22Rv1 (cell line): ENCODE data around the gene CEP20.

ENCODE experiments used
- CTCF ChIP-seq: fragments of 450-650 bp; IDR thresholded peaks from 2 replicates; pipeline ENCODE4 v1.5.1; 2017; ENCODE audit warnings: mild to moderate bottlenecking
- ZFX ChIP-seq: fragments of 450-650 bp; IDR thresholded peaks from 2 replicates; pipeline ENCODE4 v1.6.1; 2017; ENCODE audit warnings: antibody characterized with exemption, borderline replicate concordance

- no peak for TF ChIP-seq CTCF
- TF ChIP-seq ZFX, result no peak
Observed at GRCh38 chr16:15834502-15834901, 53.9 kb downstream of the CEP20 start.
